ENCODE results near the gene PPP3CA.

DNA sequence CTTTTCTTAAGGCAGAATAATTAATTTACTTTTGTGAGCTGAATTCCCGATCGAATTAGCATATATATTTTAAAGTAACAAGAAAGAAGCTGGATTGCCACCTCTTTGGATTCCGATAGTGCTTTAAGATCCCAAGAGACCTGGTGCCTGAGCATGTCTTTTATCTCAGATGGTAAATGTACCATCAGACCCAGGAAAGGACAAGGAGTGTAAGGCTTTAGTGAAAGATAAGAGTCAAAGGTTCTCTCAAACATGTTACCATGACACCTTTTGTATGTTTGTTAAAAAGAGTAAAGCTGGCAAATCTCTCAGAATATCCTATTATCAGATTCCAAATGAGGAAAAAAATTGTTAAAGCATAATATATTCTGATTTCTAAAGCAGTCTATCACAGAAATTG lies 198.8 kb downstream of the PPP3CA start:
- TF ChIP-seq CTCF (IDR thresholded peaks at IDR 0.05), result no peak
- no peak for TF ChIP-seq POLR2A (IDR thresholded peaks at IDR 0.05)

All from breast epithelium (tissue), 3 donors.